ENCODE data around the gene GPR141. TPM values are rescaled to one million over a fixed set of nuclear protein-coding genes. Genes with fewer than 3 reads are reported as not detected.

Gene GPR141
- polyA plus RNA-seq, 1 of the 3 experiments (the other 2 are of a cell fraction) = not detected

GRCh38 chr7:37705976-37706375 is 22.4 kb downstream of the GPR141 start:
- 42% methylated on average over 6 of the region's 6 CpGs for WGBS (ENCODE audit: low lambda C conversion rate)
- no peak overlapping the region for H3K27ac ChIP-seq (ENCODE audit: low read depth in 2 of 2, low read length in 1 of 2)
- POLR2A ChIA-PET = no interaction called here

GRCh38 chr7:37706804-37707203 is 23.2 kb downstream of the GPR141 start:
- H3K4me2 ChIP-seq = no peak overlapping the region
- H3K9me2 ChIP-seq = no peaks in the 10 kb centered on the region
- H3K27ac ChIP-seq (ENCODE audit: low read depth in 2 of 2, low read length in 1 of 2) = no peak overlapping the region
- no peak for DNase-seq
- H3K4me3 ChIP-seq (ENCODE audit: low read depth in 2 of 2, low read length in 1 of 2) = no peak overlapping the region
- 23% methylated on average over 5 of the region's 5 CpGs for WGBS (ENCODE audit: low lambda C conversion rate)
- no peak overlapping the region for H3K9ac ChIP-seq
- H3F3A ChIP-seq (replicated peaks; ENCODE audit: insufficient read depth) = no peaks in the 10 kb centered on the region
- POLR2A ChIA-PET = no interaction called here
- H3K36me3 ChIP-seq (replicated peaks in 1 of 2; ENCODE audit: control insufficient read depth in 1 of 2, insufficient read depth in 2 of 2, low read length in 1 of 2) = no peaks in the 10 kb centered on the region
- CTCF ChIA-PET = interaction anchor here (0.9 to 1.7 kb wide), 3 partner anchors 19 to 34 kb away, joined by 3 to 5 read pairs (median 4); no protein-coding TSS in a partner anchor
- no peaks in the 10 kb centered on the region for H3K4me1 ChIP-seq (ENCODE audit: control insufficient read depth in 1 of 2, insufficient read depth in 2 of 2, low read depth in 1 of 2, low read length in 1 of 2)
- no peak for TF ChIP-seq JUND (IDR thresholded peaks at IDR 0.05)
- no peak for TF ChIP-seq REST (IDR thresholded peaks at IDR 0.05; ENCODE audit: low read depth, low read length)
- TF ChIP-seq RFX5 (IDR thresholded peaks at IDR 0.05; ENCODE audit: low read length) = no peak
- TF ChIP-seq SIN3A (IDR thresholded peaks at IDR 0.05; ENCODE audit: borderline replicate concordance, low read depth, low read length) = no peak
- no peak for TF ChIP-seq RAD21 (IDR thresholded peaks at IDR 0.05; ENCODE audit: low read length)
- no peak for TF ChIP-seq TAF1 (IDR thresholded peaks at IDR 0.05; ENCODE audit: borderline replicate concordance, low read depth, low read length)
- TF ChIP-seq CHD2 (IDR thresholded peaks at IDR 0.05; ENCODE audit: low read length, partially characterized antibody) = no peak
- TF ChIP-seq USF2 (IDR thresholded peaks at IDR 0.05; ENCODE audit: borderline replicate concordance, low read depth, low read length) = no peak
- TF ChIP-seq FOXJ3 (CRISPR knock-in tag; IDR thresholded peaks at IDR 0.05) = no peak
- TF ChIP-seq GABPA (IDR thresholded peaks at IDR 0.05; ENCODE audit: low read depth) = no peak
- no peak for TF ChIP-seq NFIC (IDR thresholded peaks at IDR 0.05; ENCODE audit: borderline replicate concordance)
- TF ChIP-seq NRF1 (IDR thresholded peaks at IDR 0.05; ENCODE audit: low read depth, low read length) = no peak
- TF ChIP-seq FOSL2 (IDR thresholded peaks at IDR 0.05; ENCODE audit: borderline replicate concordance, low read depth) = no peak
- TF ChIP-seq MAX (IDR thresholded peaks at IDR 0.05; ENCODE audit: low read depth) = no peak
- no peak for TF ChIP-seq IRF3 (IDR thresholded peaks at IDR 0.05; ENCODE audit: low read depth, low read length)
- TF ChIP-seq RCOR1 (IDR thresholded peaks at IDR 0.05; ENCODE audit: low read length) = no peak
- TF ChIP-seq GATA2 (CRISPR knock-in tag; IDR thresholded peaks at IDR 0.05) = no peak
- no peak for TF ChIP-seq POLR2AphosphoS5 (IDR thresholded peaks at IDR 0.05; ENCODE audit: low read depth, low read length)
- H3K79me2 ChIP-seq (ENCODE audit: insufficient read depth) = no peaks in the 10 kb centered on the region
- H4K20me1 ChIP-seq (ENCODE audit: insufficient read depth) = no peaks in the 10 kb centered on the region
- H2AFZ ChIP-seq (ENCODE audit: low read depth) = no peak overlapping the region
- no peaks in the 10 kb centered on the region for H3K27me3 ChIP-seq (ENCODE audit: insufficient read depth)
- H3K9me3 ChIP-seq = no peaks in the 10 kb centered on the region

More at GRCh38 chr7:37705976-37706375, 22.4 kb downstream of the GPR141 start:
- Histone ChIP-seq H3F3A (replicated peaks; ENCODE audit: insufficient read depth) (no peaks in the 10 kb centered on the region), H3K27me3 (ENCODE audit: insufficient read depth) (no peaks in the 10 kb centered on the region), H3K36me3 (replicated peaks in 1 of 2; ENCODE audit: control insufficient read depth in 1 of 2, insufficient read depth in 2 of 2, low read length in 1 of 2) (no peaks in the 10 kb centered on the region), H2AFZ (ENCODE audit: low read depth) (no peak overlapping the region), H3K9me3 (no peaks in the 10 kb centered on the region), H3K9ac (no peak overlapping the region), H3K9me2 (no peaks in the 10 kb centered on the region), H3K4me2 (no peak overlapping the region), H4K20me1 (ENCODE audit: insufficient read depth) (no peaks in the 10 kb centered on the region), H3K4me3 (ENCODE audit: low read depth in 2 of 2, low read length in 1 of 2) (no peak overlapping the region), H3K79me2 (ENCODE audit: insufficient read depth) (no peaks in the 10 kb centered on the region), H3K4me1 (ENCODE audit: control insufficient read depth in 1 of 2, insufficient read depth in 2 of 2, low read depth in 1 of 2, low read length in 1 of 2) (no peaks in the 10 kb centered on the region)
- CTCF ChIA-PET = interaction anchor here (0.9 to 1.5 kb wide), 4 partner anchors 18 to 211 kb away, joined by 3 to 4 read pairs (median 4); partner anchors contain the start of gene SFRP4
- TF ChIP-seq FOXM1 (IDR thresholded peaks at IDR 0.05; ENCODE audit: low read depth) = no peak
- TF ChIP-seq TAF1 (IDR thresholded peaks at IDR 0.05; ENCODE audit: borderline replicate concordance, low read depth, low read length) = no peak
- TF ChIP-seq ELF1 (IDR thresholded peaks at IDR 0.05) = no peak
- TF ChIP-seq RAD21 (IDR thresholded peaks at IDR 0.05; ENCODE audit: low read length) = no peak
- TF ChIP-seq RXRA (IDR thresholded peaks at IDR 0.05; ENCODE audit: borderline replicate concordance, low read depth) = no peak
- TF ChIP-seq POLR2AphosphoS5 (IDR thresholded peaks at IDR 0.05; ENCODE audit: low read depth, low read length) = no peak
- DNase-seq = no peak
